Sigmoid colon (tissue), 7 donors: Measurements from ENCODE around the gene CATSPERB. TPM values are rescaled to one million over a fixed set of nuclear protein-coding genes. Genes with fewer than 3 reads are reported as not detected.

Experiments used
- DNase-seq: peaks from one replicate; pipeline ENCODE4 v3.0.0-alpha.2; 2019
- H3K27ac ChIP-seq, 4 donors: fragments of 200-600 bp; sonication (generic); one replicate each; pipeline ENCODE4 v1.5.1; 2016 to 2019; ENCODE audit warnings: mild to moderate bottlenecking in 1 of 4
- H3K27me3 ChIP-seq, 3 donors: fragments of 200-600 bp; sonication (generic); one replicate each; pipeline ENCODE4 v1.5.1; 2019; ENCODE audit warnings: mild to moderate bottlenecking in 1 of 3
- H3K36me3 ChIP-seq, 4 donors: fragments of 200-600 bp; sonication (generic); one replicate each; pipeline ENCODE4 v1.5.1; 2016 to 2019
- H3K4me1 ChIP-seq, 4 donors: fragments of 200-600 bp; sonication (generic); one replicate each; pipeline ENCODE4 v1.5.1; 2017 to 2019
- H3K4me3 ChIP-seq, 4 donors: fragments of 200-600 bp; sonication (generic); one replicate each; pipeline ENCODE4 v1.5.1; 2017 to 2019; ENCODE audit warnings: mild to moderate bottlenecking in 2 of 4, moderate library complexity in 1 of 4
- H3K9me3 ChIP-seq, 4 donors: fragments of 200-600 bp in 3 of 4; sonication (generic) in 3 of 4; one replicate each; pipeline versions ENCODE4 v1.5.1 to v1.6.1; 2013 to 2019
- EP300 ChIP-seq, 4 donors: sonication (generic); formaldehyde crosslinking; IDR thresholded peaks; one replicate each; pipeline ENCODE4 v1.6.1; 2017; ENCODE audit warnings: antibody characterized with exemption in 4 of 4
- POLR2A ChIP-seq, 2 donors: fragments of 450-650 bp; IDR thresholded peaks; one replicate each; pipeline ENCODE4 v1.6.1; 2016; ENCODE audit warnings: antibody characterized with exemption in 2 of 2, mild to moderate bottlenecking in 2 of 2, moderate library complexity in 2 of 2
- POLR2AphosphoS5 ChIP-seq, 4 donors: sonication (generic); formaldehyde crosslinking; IDR thresholded peaks; one replicate each; pipeline ENCODE4 v1.6.1; 2017; ENCODE audit warnings: antibody characterized with exemption in 4 of 4
- WGBS, 2 donors: extraction: QIAGEN DNeasy Blood & Tissue Kit; methylation state at CpG; one replicate each; pipeline ENCODE4 v1.1.7; 2013; 5-methylcytosine and 5-hydroxymethylcytosine counted together
- intact Hi-C: fragments of 100-400 bp; cut with DNase I; formaldehyde crosslinking; loops from one replicate; pipeline ENCODE4 v1.15.1; 2023
- polyA plus RNA-seq, 3 donors: library from polyadenylated mRNA; stranded (reverse); fragments of 200-250 nt; gene quantifications; one replicate each; pipeline ENCODE4 v1.2.3, GENCODE V29; 2013
- total RNA-seq, 4 donors: library from RNA; depleted of rRNA; stranded (reverse); fragments of >200 nt; gene quantifications; one replicate each; pipeline ENCODE4 v1.1.0, GENCODE V29; 2016
- TF ChIP-seq, protein P1 (sequence below), 4 experiments: fragments of 450-650 bp in 3 of 4; fragments of 200-600 bp in 1 of 4; IDR thresholded peaks; one replicate each; pipeline ENCODE4 v1.5.1; 2016 to 2019; ENCODE audit warnings: antibody characterized with exemption in 4 of 4, mild to moderate bottlenecking in 3 of 4, moderate library complexity in 2 of 4
- donor health status: healthy with polysubstance abuse.
- donor health status: Bipolar disorder and iron deficiency.
- donor health status: healthy.

CATSPERB gene
- total and polyA plus RNA-seq, 7 donors = 0.14 to 6.7 (median 1.4) TPM

DNA sequence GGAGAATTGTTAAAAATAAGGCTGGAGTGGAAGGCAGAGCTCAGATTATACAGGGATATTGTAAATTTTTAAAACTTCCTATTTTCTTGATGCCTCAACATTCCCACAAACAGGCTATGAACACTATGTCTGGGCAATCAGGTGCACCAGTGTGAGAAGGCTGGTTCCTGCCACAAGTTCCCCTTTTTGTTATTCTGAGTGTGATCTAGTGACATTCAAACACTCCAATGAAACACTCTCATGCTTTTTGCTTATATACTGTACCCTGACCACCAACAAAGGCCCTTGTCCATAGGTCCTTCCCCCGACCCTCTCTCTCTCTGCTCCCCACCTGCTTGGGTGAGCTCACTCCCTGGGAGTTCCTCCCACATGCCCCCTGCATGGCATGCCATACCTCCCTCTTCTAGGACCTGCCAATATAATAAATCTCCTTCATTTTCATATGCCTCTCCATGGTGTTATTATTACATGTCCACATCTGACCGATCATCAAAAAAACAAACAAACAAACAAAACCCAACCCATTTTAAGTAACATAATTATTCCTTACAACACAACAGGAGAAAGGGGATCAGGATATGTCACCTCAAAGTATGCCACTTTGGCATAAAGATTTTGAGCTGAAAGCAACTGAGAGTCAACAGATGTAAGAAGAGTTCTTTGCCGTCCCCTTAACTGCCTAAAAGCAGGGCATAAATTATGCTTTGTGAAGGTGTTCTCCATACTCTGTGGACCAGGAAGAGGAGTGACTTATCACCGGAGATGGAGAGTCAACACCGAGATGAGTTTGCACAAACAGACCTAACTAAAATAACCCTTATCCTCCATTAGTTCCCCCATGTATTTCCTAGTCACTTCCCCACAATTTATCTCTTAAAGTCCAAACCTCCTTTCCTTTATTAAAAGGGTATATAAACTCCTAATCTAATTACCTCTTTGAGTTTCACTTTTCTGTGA is 42.5 kb upstream of the CATSPERB start:
- Histone ChIP-seq H3K4me3 (no peak overlapping the region), H3K27me3 (no peaks in the 10 kb centered on the region), H3K36me3 (no peaks in the 10 kb centered on the region), H3K4me1 (no peaks in the 10 kb centered on the region), H3K27ac (no peak overlapping the region), H3K9me3 (no peaks in the 10 kb centered on the region)
- TF ChIP-seq, protein P1, sequence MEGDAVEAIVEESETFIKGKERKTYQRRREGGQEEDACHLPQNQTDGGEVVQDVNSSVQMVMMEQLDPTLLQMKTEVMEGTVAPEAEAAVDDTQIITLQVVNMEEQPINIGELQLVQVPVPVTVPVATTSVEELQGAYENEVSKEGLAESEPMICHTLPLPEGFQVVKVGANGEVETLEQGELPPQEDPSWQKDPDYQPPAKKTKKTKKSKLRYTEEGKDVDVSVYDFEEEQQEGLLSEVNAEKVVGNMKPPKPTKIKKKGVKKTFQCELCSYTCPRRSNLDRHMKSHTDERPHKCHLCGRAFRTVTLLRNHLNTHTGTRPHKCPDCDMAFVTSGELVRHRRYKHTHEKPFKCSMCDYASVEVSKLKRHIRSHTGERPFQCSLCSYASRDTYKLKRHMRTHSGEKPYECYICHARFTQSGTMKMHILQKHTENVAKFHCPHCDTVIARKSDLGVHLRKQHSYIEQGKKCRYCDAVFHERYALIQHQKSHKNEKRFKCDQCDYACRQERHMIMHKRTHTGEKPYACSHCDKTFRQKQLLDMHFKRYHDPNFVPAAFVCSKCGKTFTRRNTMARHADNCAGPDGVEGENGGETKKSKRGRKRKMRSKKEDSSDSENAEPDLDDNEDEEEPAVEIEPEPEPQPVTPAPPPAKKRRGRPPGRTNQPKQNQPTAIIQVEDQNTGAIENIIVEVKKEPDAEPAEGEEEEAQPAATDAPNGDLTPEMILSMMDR (IDR thresholded peaks at IDR 0.05) = no peak
- TF ChIP-seq EP300 (IDR thresholded peaks at IDR 0.05) (no peak), POLR2AphosphoS5 (IDR thresholded peaks at IDR 0.05) (no peak), POLR2A (IDR thresholded peaks at IDR 0.05) (no peak)
- 44 to 46% methylated on average over 5 of the region's 5 CpGs for WGBS, 2 donors
- DNase-seq = no peak
- intact Hi-C loops = no loop called here

- Histone ChIP-seq H3K27me3 (no peaks in the 10 kb centered on the region), H3K36me3 (no peaks in the 10 kb centered on the region), H3K9me3 (no peaks in the 10 kb centered on the region), H3K4me1 (no peaks in the 10 kb centered on the region), H3K27ac (no peak overlapping the region), H3K4me3 (no peak overlapping the region)
- DNase-seq = no peak
- TF ChIP-seq POLR2AphosphoS5 (IDR thresholded peaks at IDR 0.05) (no peak), EP300 (IDR thresholded peaks at IDR 0.05) (no peak), POLR2A (IDR thresholded peaks at IDR 0.05) (no peak)
- TF ChIP-seq, protein P1 (IDR thresholded peaks at IDR 0.05) = no peak
- intact Hi-C loops = no loop called here
- WGBS, 2 donors = 38 to 66% methylated on average over 2 of the region's 2 CpGs
These were observed 38.3 kb upstream of the CATSPERB start for GRCh38 chr14:91770185-91770584.

DNA sequence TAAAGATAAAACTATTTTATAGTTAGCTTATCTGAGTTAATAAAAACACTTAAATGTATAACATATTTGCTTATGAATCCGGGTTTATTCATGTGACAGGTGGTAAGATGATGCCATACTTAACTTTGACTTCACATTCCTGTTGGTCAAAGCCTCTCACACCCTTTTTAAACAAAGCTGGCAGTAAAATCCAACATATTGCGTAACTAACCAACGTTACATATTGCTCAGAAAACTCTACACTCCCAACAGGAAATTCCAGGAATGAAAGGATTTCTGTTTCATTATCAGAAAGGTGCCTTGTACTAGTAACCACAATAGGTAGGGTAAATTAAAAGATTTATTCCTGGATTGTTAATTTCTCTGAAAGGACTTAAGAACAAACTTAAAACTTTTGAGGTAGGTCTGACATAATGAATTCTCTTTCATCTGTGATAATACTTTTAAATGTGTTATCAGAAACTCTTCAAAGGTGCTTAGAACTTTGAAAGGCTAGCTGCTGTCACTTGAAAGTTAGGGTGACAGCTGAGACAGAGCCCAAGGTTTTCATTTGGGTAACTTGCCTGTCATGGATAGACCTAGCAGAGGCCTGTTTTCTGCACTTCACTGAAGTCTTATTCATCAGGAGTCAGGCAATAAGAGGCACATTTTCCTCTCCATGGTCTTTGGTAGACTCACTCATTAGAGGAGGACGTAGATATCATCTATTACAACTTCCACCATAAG is 23.8 kb upstream of the CATSPERB start:
- H3K9me3 ChIP-seq = peaks cover 0 to 4% (median 0%) of the 10 kb centered on the region in 4 donors
- no peak overlapping the region for H3K27ac ChIP-seq
- H3K4me1 ChIP-seq = no peaks in the 10 kb centered on the region
- intact Hi-C loops = no loop called here
- no peak overlapping the region for H3K4me3 ChIP-seq
- TF ChIP-seq POLR2AphosphoS5 (IDR thresholded peaks at IDR 0.05) (no peak), EP300 (IDR thresholded peaks at IDR 0.05) (no peak), POLR2A (IDR thresholded peaks at IDR 0.05) (no peak)
- TF ChIP-seq, protein P1 (IDR thresholded peaks at IDR 0.05) = no peak
- 11 to 50% methylated on average over 4 of the region's 4 CpGs for WGBS, 2 donors
- no peak for DNase-seq
- H3K36me3 ChIP-seq = no peaks in the 10 kb centered on the region
- no peaks in the 10 kb centered on the region for H3K27me3 ChIP-seq

GRCh38 chr14:91754819-91755218 is 22.9 kb upstream of the CATSPERB start:
- intact Hi-C loops = no loop called here
- Histone ChIP-seq H3K4me1 (no peaks in the 10 kb centered on the region), H3K27ac (no peak overlapping the region), H3K4me3 (no peak overlapping the region), H3K36me3 (no peaks in the 10 kb centered on the region), H3K9me3 (no peaks in the 10 kb centered on the region), H3K27me3 (no peaks in the 10 kb centered on the region)
- no peak for DNase-seq
- 13 to 35% methylated on average over 1 of the region's 1 CpG for WGBS, 2 donors
- no peak for TF ChIP-seq POLR2AphosphoS5 (IDR thresholded peaks at IDR 0.05)
- TF ChIP-seq POLR2A (IDR thresholded peaks at IDR 0.05) = no peak
- TF ChIP-seq EP300 (IDR thresholded peaks at IDR 0.05) = no peak
- TF ChIP-seq, protein P1 (IDR thresholded peaks at IDR 0.05) = no peak
